ENCODE measurements around the gene CD86.

Gene CD86

GRCh38 chr3:122092460-122093165 is 37.5 kb downstream of the CD86 start:
- no peak for DNase-seq (ENCODE audit: low read depth in 2 of 2)

DNA sequence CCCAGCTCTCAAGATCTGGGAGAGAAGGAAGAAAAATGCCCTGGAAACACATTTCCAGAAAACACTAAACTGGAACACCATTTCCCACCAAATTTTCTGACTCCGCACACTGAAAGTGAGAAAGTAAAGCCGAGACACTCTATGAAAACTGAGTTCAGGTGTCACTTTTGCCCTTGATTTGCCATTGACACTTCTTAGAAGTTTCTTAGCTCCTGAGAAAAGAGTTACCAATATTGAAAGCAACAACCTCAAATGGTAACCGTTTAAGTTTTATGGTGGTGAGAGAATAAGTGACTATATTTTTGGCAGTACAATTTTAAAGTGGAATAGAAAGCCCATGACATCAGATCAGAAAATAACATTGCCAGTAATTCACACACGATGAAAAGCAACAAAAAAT is 39.0 kb downstream of the CD86 start:
- DNase-seq (ENCODE audit: low read depth in 2 of 2): no peak

- DNase-seq (ENCODE audit: low read depth in 2 of 2): no peak
These were observed 39.5 kb downstream of the CD86 start for GRCh38 chr3:122094693-122095092.

- DNase-seq (ENCODE audit: low read depth in 2 of 2): no peak
These were observed 42.0 kb downstream of the CD86 start for GRCh38 chr3:122097141-122097540.

GRCh38 chr3:122098611-122099010 is 43.4 kb downstream of the CD86 start:
- DNase-seq (ENCODE audit: low read depth in 2 of 2): no peak

- DNase-seq (ENCODE audit: low read depth in 2 of 2): no peak
These were observed 44.1 kb downstream of the CD86 start for GRCh38 chr3:122099255-122099654.

GRCh38 chr3:122100083-122100482 is 44.9 kb downstream of the CD86 start:
- no peak for DNase-seq (ENCODE audit: low read depth in 2 of 2)

- DNase-seq (ENCODE audit: low read depth in 2 of 2): no peak
These were observed 45.7 kb downstream of the CD86 start for GRCh38 chr3:122100591-122101463.

DNA sequence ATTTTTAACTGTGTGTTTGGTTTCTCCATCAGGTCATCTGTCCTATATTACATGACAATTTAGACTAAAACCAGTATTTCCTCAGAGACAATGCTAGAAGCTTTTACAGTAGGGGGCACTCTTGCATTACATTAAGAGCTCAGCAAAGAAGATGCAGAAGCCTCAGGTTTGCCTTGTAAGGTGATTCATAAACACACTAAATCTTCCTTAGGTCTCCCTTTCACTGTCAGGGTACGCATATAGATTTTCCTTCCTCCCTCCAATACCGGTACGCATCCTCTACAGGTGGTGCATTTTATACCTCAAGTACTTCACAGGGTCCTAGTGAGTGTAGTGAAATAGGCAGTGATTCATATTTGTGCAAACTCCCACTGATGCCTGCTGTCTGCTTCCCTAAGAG is 46.5 kb downstream of the CD86 start:
- peak in 1 of 2 experiments; percentile 1 for DNase-seq (ENCODE audit: low read depth in 2 of 2)

- no peak for DNase-seq (ENCODE audit: low read depth in 2 of 2)
These were observed 47.2 kb downstream of the CD86 start for GRCh38 chr3:122102191-122102935.

- DNase-seq (ENCODE audit: low read depth in 2 of 2): no peak
These were observed 48.8 kb downstream of the CD86 start for GRCh38 chr3:122103821-122104514.

GRCh38 chr3:122104515-122105194 is 49.5 kb downstream of the CD86 start:
- no peak for DNase-seq (ENCODE audit: low read depth in 2 of 2)

DNA sequence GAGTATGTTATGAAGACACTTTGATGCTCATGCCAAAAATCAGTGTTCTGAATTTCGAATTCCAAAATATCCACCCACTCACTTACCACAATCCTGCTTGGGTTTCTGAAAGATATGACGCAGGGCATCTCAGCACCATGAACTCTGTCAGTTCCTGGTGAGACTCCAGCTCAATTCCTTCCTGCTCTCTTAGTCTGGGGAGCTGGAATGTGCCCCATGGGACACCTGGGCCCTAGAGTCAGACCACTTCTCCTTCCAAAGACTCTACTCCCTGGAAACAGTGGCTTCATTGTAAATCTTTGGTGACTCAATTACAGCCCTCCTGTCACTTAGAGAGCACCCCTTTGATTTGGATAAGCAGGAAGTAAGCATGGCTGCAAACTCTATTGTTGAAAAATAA is 50.5 kb downstream of the CD86 start:
- no peak for DNase-seq (ENCODE audit: low read depth in 2 of 2)

- DNase-seq (ENCODE audit: low read depth in 2 of 2): no peak
These were observed 52.0 kb downstream of the CD86 start for GRCh38 chr3:122107171-122107570.

- no peak for DNase-seq (ENCODE audit: low read depth in 2 of 2)
These were observed 56.8 kb downstream of the CD86 start for GRCh38 chr3:122111974-122112373.

GRCh38 chr3:122112754-122113153 is 57.6 kb downstream of the CD86 start:
- no peak for DNase-seq (ENCODE audit: low read depth in 2 of 2)

- DNase-seq (ENCODE audit: low read depth in 2 of 2): no peak
These were observed 68.7 kb downstream of the CD86 start for GRCh38 chr3:122123850-122124249.

- DNase-seq (ENCODE audit: low read depth in 2 of 2): no peak
These were observed 77.9 kb downstream of the CD86 start for GRCh38 chr3:122132949-122133540.

DNA sequence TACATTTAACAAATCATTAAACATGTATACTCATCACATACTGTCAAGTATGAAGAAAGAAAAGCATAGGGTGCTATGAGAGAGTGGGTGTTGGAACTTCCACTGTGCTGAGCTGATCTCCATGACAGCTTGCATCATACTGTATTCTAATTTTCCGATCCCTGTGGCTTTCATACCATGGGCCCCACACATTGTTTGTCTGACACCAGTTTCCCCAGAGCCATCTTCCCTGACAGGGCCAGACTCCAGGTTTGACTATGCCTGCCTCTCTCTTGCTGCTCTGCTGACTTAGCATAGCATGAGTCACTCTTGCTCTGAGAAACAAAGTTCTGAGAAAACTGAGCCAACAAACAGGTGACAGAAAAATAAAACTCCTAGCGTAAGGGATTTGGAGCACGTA is 91.3 kb downstream of the CD86 start:
- DNase-seq (ENCODE audit: low read depth in 2 of 2): no peak

DNA sequence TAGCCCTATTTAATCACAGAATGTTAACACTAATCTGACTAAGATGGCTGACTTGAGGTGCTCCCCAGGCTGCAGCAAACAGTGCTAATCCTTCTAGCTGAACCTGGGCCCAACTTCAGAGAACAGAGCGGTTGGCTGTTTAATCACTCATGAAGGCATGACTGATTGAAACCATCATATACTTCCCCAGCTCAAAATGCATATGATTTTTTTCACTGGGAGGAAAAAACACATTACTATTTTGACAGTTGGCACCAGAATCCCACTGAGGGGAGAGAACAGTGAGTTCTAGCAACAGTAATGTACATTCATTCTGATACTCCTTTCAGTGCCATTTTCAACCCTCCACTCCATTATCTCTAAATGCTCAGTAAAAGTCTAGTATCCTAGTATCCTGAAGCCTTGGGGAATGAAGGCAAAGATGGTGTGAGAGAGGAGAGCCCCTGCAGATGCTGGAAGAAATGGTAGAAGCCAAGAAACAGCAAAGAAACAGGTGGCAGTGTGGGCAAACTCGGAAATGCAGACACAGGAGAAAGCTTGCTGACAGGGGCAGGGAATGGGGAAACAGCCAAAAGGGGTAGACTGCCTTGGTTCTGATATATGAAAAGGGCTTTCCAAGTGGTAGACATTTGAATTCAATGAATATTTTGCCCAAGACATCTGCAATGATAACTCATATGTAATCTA is 93.9 kb downstream of the CD86 start:
- no peak for DNase-seq (ENCODE audit: low read depth in 2 of 2)

Data from fibroblast of skin of left biceps (primary cell).